Erythroblast (primary cell): ENCODE measurements around the gene ASAP2.

Experiments used
- GATA1 ChIP-seq: IDR thresholded peaks from 2 replicates; pipeline ENCODE4 v1.6.1; 2011; ENCODE audit warnings: low read depth, mild to moderate bottlenecking, control low read depth, low read length, moderate library complexity
- POLR2A ChIP-seq: IDR thresholded peaks from 2 replicates; pipeline ENCODE4 v1.6.1; 2011; ENCODE audit warnings: mild to moderate bottlenecking, low read length

GRCh38 chr2:9398881-9399780 lies 192.5 kb downstream of the ASAP2 start:
- TF ChIP-seq POLR2A (no peak), GATA1 (no peak)
